HepG2 (cell line): ENCODE measurements around the gene TTC16. TPM values are rescaled to one million over a fixed set of nuclear protein-coding genes. Genes with fewer than 3 reads are reported as not detected.

ENCODE experiments used
- ATF5 ChIP-seq: sonication (generic); formaldehyde crosslinking; IDR thresholded peaks from 2 replicates; pipeline ENCODE4 v1.4.0; 2020; ENCODE audit warnings: mild to moderate bottlenecking, low read depth, missing genetic modification reagents
- ELF3 ChIP-seq: IDR thresholded peaks from 2 replicates; pipeline ENCODE4 v1.6.1; 2016; ENCODE audit warnings: missing genetic modification reagents, missing compliant biosample characterization
- ETV6 ChIP-seq: sonication (generic); formaldehyde crosslinking; conservative IDR thresholded peaks from 2 replicates; pipeline ENCODE4 v1.4.0; 2020; ENCODE audit warnings: missing genetic modification reagents
- KDM5B ChIP-seq: sonication (generic); formaldehyde crosslinking; IDR thresholded peaks from 2 replicates; pipeline ENCODE4 v1.4.0; 2020; ENCODE audit warnings: missing genetic modification reagents, mild to moderate bottlenecking, borderline replicate concordance
- MXD4 ChIP-seq: IDR thresholded peaks from 2 replicates; pipeline ENCODE4 v1.6.1; 2016; ENCODE audit warnings: mild to moderate bottlenecking, missing biosample characterization, missing genetic modification reagents
- ZBTB7B ChIP-seq: sonication (generic); formaldehyde crosslinking; IDR thresholded peaks from 2 replicates; pipeline ENCODE4 v1.4.0; 2020; ENCODE audit warnings: missing genetic modification reagents
- ZNF292 ChIP-seq: sonication (generic); formaldehyde crosslinking; IDR thresholded peaks from 2 replicates; pipeline ENCODE4 v1.8.1; 2022; ENCODE audit warnings: mild to moderate bottlenecking, low read depth, missing genetic modification reagents, borderline replicate concordance
- polyA plus RNA-seq, 8 experiments: library from polyadenylated mRNA; depleted of rRNA in 3 of 8; stranded (reverse) in 7 of 8; unstranded in 1 of 8; fragments of >200 nt; fragmentation: Illumina TruSeq in 4 of 8; extraction: Trizol in 4 of 8; gene quantifications; 2 replicates each; pipeline versions ENCODE4 v1.2.1 to v1.2.3, GENCODE V29; 2011 to 2016; ENCODE audit warnings: low read depth in 4 of 8, missing spikeins in 1 of 8, mixed read lengths in 1 of 8; ENCODE audit not compliant: insufficient read depth in 1 of 8
- total RNA-seq, 5 experiments: library from RNA; depleted of rRNA; stranded (reverse); fragments of >200 nt; fragmentation: Illumina TruSeq; extraction: Trizol; gene quantifications; 2 replicates each; pipeline ENCODE4 v1.2.3, GENCODE V29; 2016; ENCODE audit warnings: low read depth in 1 of 5
- TF ChIP-seq, protein P1 (sequence below): sonication (generic); formaldehyde crosslinking; IDR thresholded peaks from 2 replicates; pipeline ENCODE4 v1.5.1; 2020; ENCODE audit warnings: mild to moderate bottlenecking, missing genetic modification reagents, moderate library complexity
- TF ChIP-seq, protein P2 (sequence below): sonication (generic); IDR thresholded peaks from 2 replicates; pipeline ENCODE4 v1.6.1; 2016; ENCODE audit warnings: low read depth, borderline replicate concordance

Gene TTC16
- total and polyA plus RNA-seq, 2 of the 13 experiments (the other 11 are each of a cell fraction or from before 2014, with no cell fraction given) = not detected

- TF ChIP-seq, protein P1, sequence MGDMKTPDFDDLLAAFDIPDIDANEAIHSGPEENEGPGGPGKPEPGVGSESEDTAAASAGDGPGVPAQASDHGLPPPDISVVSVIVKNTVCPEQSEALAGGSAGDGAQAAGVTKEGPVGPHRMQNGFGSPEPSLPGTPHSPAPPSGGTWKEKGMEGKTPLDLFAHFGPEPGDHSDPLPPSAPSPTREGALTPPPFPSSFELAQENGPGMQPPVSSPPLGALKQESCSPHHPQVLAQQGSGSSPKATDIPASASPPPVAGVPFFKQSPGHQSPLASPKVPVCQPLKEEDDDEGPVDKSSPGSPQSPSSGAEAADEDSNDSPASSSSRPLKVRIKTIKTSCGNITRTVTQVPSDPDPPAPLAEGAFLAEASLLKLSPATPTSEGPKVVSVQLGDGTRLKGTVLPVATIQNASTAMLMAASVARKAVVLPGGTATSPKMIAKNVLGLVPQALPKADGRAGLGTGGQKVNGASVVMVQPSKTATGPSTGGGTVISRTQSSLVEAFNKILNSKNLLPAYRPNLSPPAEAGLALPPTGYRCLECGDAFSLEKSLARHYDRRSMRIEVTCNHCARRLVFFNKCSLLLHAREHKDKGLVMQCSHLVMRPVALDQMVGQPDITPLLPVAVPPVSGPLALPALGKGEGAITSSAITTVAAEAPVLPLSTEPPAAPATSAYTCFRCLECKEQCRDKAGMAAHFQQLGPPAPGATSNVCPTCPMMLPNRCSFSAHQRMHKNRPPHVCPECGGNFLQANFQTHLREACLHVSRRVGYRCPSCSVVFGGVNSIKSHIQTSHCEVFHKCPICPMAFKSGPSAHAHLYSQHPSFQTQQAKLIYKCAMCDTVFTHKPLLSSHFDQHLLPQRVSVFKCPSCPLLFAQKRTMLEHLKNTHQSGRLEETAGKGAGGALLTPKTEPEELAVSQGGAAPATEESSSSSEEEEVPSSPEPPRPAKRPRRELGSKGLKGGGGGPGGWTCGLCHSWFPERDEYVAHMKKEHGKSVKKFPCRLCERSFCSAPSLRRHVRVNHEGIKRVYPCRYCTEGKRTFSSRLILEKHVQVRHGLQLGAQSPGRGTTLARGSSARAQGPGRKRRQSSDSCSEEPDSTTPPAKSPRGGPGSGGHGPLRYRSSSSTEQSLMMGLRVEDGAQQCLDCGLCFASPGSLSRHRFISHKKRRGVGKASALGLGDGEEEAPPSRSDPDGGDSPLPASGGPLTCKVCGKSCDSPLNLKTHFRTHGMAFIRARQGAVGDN (CRISPR knock-in tag) = peak; percentile 84
- peak; percentile 20; the same call in 1 of the 2 replicates for TF ChIP-seq KDM5B (CRISPR knock-in tag)
- TF ChIP-seq ZBTB7B (CRISPR knock-in tag) = 0 out of 2 replicates have a peak, but pooled peaks have one; percentile 36
- TF ChIP-seq, protein P2, sequence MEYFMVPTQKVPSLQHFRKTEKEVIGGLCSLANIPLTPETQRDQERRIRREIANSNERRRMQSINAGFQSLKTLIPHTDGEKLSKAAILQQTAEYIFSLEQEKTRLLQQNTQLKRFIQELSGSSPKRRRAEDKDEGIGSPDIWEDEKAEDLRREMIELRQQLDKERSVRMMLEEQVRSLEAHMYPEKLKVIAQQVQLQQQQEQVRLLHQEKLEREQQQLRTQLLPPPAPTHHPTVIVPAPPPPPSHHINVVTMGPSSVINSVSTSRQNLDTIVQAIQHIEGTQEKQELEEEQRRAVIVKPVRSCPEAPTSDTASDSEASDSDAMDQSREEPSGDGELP = peak; percentile 45; the same call in 1 of the 2 replicates
- TF ChIP-seq ELF3 = 0 out of 2 replicates have a peak, but pooled peaks have one; percentile 38
- TF ChIP-seq ATF5 (CRISPR knock-in tag) = no peak
- TF ChIP-seq MXD4 = no peak
- TF ChIP-seq ZNF292 (CRISPR knock-in tag) = 0 out of 2 replicates have a peak, but pooled peaks have one; percentile 71
- TF ChIP-seq ETV6 (CRISPR knock-in tag) = no peak
These were observed 13.8 kb downstream of the TTC16 start (continued) for GRCh38 chr9:127729522-127730256.
